Keratinocyte (primary cell): ENCODE measurements around the gene CADM3. TPM values are rescaled to one million over a fixed set of nuclear protein-coding genes. Genes with fewer than 3 reads are reported as not detected.

Experiments
- DNase-seq: peaks from one replicate; pipeline ENCODE4 v3.0.0-alpha.2; 2011; ENCODE audit warnings: low read depth, missing footprints, low spot score
- FAIRE-seq: peaks from 2 replicates; lab custom pipeline; 2011; peaks lifted over from hg19 to GRCh38; lab: Jason Lieb, UNC
- H2AFZ ChIP-seq: 2 replicates; pipeline ENCODE4 v1.6.0; 2012; ENCODE audit warnings: low read length, control low read depth, inconsistent platforms; ENCODE audit not compliant: control insufficient read depth
- H3K27ac ChIP-seq: 2 replicates; pipeline ENCODE4 v1.5.1; 2011; ENCODE audit warnings: low read length; ENCODE audit not compliant: control insufficient read depth, insufficient read depth
- H3K27me3 ChIP-seq: 3 replicates; pipeline ENCODE4 v1.6.0; 2011; ENCODE audit warnings: low read length; ENCODE audit not compliant: control insufficient read depth, insufficient read depth; ENCODE audit errors: extremely low read depth
- H3K36me3 ChIP-seq, 2 experiments: 2 replicates in 1 of 2; 3 replicates in 1 of 2; pipeline ENCODE4 v1.5.1; 2011; ENCODE audit warnings: low read length in 2 of 2, mild to moderate bottlenecking in 1 of 2; ENCODE audit not compliant: control insufficient read depth in 2 of 2, insufficient read depth in 2 of 2; ENCODE audit errors: extremely low read depth in 1 of 2
- H3K4me1 ChIP-seq: 3 replicates; pipeline ENCODE4 v1.5.1; 2011; ENCODE audit warnings: low read length; ENCODE audit not compliant: control insufficient read depth, insufficient read depth; ENCODE audit errors: extremely low read depth
- H3K4me2 ChIP-seq: 3 replicates; pipeline ENCODE4 v1.6.0; 2011; ENCODE audit warnings: low read depth, low read length; ENCODE audit not compliant: control insufficient read depth, insufficient read depth; ENCODE audit errors: extremely low read depth
- H3K4me3 ChIP-seq, 3 experiments: fragments of 200-600 bp in 1 of 3; sonication (generic) in 1 of 3; 2 replicates in 2 of 3; 3 replicates in 1 of 3; pipeline ENCODE4 v1.5.1; 2011 to 2016; ENCODE audit warnings: low read length in 3 of 3, mild to moderate bottlenecking in 3 of 3, control low read depth in 2 of 3, inconsistent platforms in 1 of 3, low read depth in 1 of 3, mixed read lengths in 1 of 3, mixed run types in 1 of 3, moderate library complexity in 1 of 3; ENCODE audit not compliant: control insufficient read depth in 2 of 3, insufficient read depth in 2 of 3; ENCODE audit errors: extremely low read depth in 1 of 3
- H3K79me2 ChIP-seq: 2 replicates; pipeline ENCODE4 v1.6.0; 2012; ENCODE audit warnings: low read length; ENCODE audit not compliant: control insufficient read depth, insufficient read depth
- H3K9ac ChIP-seq: 3 replicates; pipeline ENCODE4 v1.6.0; 2011; ENCODE audit warnings: low read length; ENCODE audit not compliant: control insufficient read depth, insufficient read depth; ENCODE audit errors: extremely low read depth
- H3K9me1 ChIP-seq: 3 replicates; pipeline ENCODE4 v1.6.0; 2011; ENCODE audit warnings: low read length; ENCODE audit not compliant: control insufficient read depth, insufficient read depth; ENCODE audit errors: extremely low read depth
- H3K9me3 ChIP-seq: 2 replicates; pipeline ENCODE4 v1.5.1; 2012; ENCODE audit warnings: low read depth, low read length; ENCODE audit not compliant: control insufficient read depth
- H4K20me1 ChIP-seq: 3 replicates; pipeline ENCODE4 v1.6.0; 2011; ENCODE audit warnings: low read length; ENCODE audit not compliant: control insufficient read depth, insufficient read depth; ENCODE audit errors: extremely low read depth
- EZH2 ChIP-seq: IDR thresholded peaks from one replicate; pipeline ENCODE4 v1.6.1; 2012; ENCODE audit warnings: inconsistent platforms, mild to moderate bottlenecking, low read length, moderate library complexity
- dilution Hi-C: fragments of 300-500 bp; cut with MboI; formaldehyde crosslinking; loops from one replicate; pipeline ENCODE4 v1.7.0; 2020; ENCODE audit warnings: low sequenced_read_pairs; ENCODE audit not compliant: extremely low pct_ligation_motif_present
- polyA plus RNA-seq, 5 experiments: library from polyadenylated mRNA; depleted of rRNA in 3 of 5; stranded (reverse) in 3 of 5; stranded (forward) in 1 of 5; unstranded in 1 of 5; fragments of >200 nt; gene quantifications; 1 replicate in 1 of 5; 2 replicates in 3 of 5; 3 replicates in 1 of 5; pipeline versions ENCODE4 v1.2.1 to v1.2.3, GENCODE V29; 2011 to 2012; ENCODE audit warnings: missing spikeins in 2 of 5, low read depth in 1 of 5, low replicate concordance in 1 of 5
- TF ChIP-seq, protein P1 (sequence below), 3 experiments: IDR thresholded peaks in 1 of 3; conservative IDR thresholded peaks in 1 of 3; optimal IDR thresholded peaks in 1 of 3; 2 replicates in 2 of 3; 3 replicates in 1 of 3; pipeline versions ENCODE3 to v1.5.1; 2011; ENCODE audit warnings: low read length in 3 of 3, mild to moderate bottlenecking in 3 of 3, moderate library complexity in 2 of 3, control low read depth in 1 of 3, inconsistent platforms in 1 of 3; ENCODE audit not compliant: insufficient read depth in 2 of 3; ENCODE audit errors: extremely low read depth in 1 of 3

The CADM3 gene
- polyA plus RNA-seq, 1 donor (not counting 4 experiments of a cell fraction or from before 2014, with no cell fraction given) = not detected

DNA sequence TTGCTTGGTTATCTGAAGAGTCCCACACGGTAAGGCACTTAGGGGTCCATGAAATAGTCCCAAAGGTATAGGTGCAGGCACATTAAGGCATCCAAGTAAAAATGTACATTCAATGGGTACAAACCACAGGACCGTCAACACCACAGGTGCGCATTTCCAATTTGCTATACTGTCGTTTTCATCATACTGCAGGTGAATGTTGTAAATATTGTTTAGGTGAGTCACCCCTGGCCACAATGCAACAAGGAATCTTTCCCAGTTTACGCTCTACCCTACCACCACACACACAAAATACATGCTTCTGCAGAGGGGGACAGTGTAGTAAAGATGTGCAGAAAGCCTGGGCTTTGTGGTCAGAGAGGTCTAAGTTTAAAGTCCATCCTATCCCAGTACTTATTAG is 13.7 kb downstream of the CADM3 start:
- no peaks in the 10 kb centered on the region for H3K9me3 ChIP-seq
- no peak overlapping the region for H3K4me3 ChIP-seq
- peaks cover 31% of the 10 kb centered on the region for H3K27me3 ChIP-seq
- no peak overlapping the region for H3K27ac ChIP-seq
- no peaks in the 10 kb centered on the region for H3K9me1 ChIP-seq
- H3K36me3 ChIP-seq = no peaks in the 10 kb centered on the region
- TF ChIP-seq EZH2 = no peak
- TF ChIP-seq, protein P1, sequence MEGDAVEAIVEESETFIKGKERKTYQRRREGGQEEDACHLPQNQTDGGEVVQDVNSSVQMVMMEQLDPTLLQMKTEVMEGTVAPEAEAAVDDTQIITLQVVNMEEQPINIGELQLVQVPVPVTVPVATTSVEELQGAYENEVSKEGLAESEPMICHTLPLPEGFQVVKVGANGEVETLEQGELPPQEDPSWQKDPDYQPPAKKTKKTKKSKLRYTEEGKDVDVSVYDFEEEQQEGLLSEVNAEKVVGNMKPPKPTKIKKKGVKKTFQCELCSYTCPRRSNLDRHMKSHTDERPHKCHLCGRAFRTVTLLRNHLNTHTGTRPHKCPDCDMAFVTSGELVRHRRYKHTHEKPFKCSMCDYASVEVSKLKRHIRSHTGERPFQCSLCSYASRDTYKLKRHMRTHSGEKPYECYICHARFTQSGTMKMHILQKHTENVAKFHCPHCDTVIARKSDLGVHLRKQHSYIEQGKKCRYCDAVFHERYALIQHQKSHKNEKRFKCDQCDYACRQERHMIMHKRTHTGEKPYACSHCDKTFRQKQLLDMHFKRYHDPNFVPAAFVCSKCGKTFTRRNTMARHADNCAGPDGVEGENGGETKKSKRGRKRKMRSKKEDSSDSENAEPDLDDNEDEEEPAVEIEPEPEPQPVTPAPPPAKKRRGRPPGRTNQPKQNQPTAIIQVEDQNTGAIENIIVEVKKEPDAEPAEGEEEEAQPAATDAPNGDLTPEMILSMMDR (optimal IDR thresholded peaks at IDR 0.05 in 1 of 3, IDR thresholded peaks at IDR 0.05 in 1 of 3, conservative IDR thresholded peaks at IDR 0.05 in 1 of 3; ENCODE audit: extremely low read depth in 1 of 3, insufficient read depth in 2 of 3, low read length in 3 of 3) = no peak
- DNase-seq (no peak), FAIRE-seq (no peak)
- H4K20me1 ChIP-seq = no peaks in the 10 kb centered on the region
- dilution Hi-C loops = no loop called here
- H3K9ac ChIP-seq = no peak overlapping the region
- H3K4me1 ChIP-seq = no peaks in the 10 kb centered on the region
- no peak overlapping the region for H3K4me2 ChIP-seq
- no peak overlapping the region for H2AFZ ChIP-seq
- no peaks in the 10 kb centered on the region for H3K79me2 ChIP-seq

DNA sequence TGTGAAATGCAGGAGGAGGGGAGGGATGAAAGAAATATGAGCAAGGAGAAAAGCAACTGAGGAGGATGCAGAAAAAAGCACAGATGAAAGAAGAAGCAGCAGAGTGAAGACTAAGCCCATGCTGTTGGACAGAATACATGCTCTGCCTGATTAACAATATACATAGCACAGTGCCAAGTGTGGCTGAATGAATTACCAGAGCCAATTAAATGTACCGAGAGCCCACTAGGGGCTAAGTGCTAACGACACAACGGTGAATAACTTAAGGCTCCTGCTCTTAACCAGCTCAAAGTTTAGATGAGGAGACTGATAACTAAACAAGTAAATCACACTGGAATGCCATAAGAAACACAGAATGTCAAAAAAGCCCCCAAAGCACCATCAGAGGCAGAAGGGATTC is 15.6 kb downstream of the CADM3 start:
- H3K9ac ChIP-seq = no peak overlapping the region
- no peak overlapping the region for H3K4me3 ChIP-seq
- H2AFZ ChIP-seq = no peak overlapping the region
- no peaks in the 10 kb centered on the region for H3K36me3 ChIP-seq
- TF ChIP-seq, protein P1 (optimal IDR thresholded peaks at IDR 0.05 in 1 of 3, IDR thresholded peaks at IDR 0.05 in 1 of 3, conservative IDR thresholded peaks at IDR 0.05 in 1 of 3; ENCODE audit: extremely low read depth in 1 of 3, insufficient read depth in 2 of 3, low read length in 3 of 3) = no peak
- TF ChIP-seq EZH2 = no peak
- H3K27ac ChIP-seq = no peak overlapping the region
- no peaks in the 10 kb centered on the region for H3K4me1 ChIP-seq
- no peaks in the 10 kb centered on the region for H3K9me1 ChIP-seq
- H3K9me3 ChIP-seq = no peaks in the 10 kb centered on the region
- no peak for DNase-seq
- FAIRE-seq = no peak
- H3K4me2 ChIP-seq = no peak overlapping the region
- H3K79me2 ChIP-seq = no peaks in the 10 kb centered on the region
- dilution Hi-C loops = no loop called here
- no peaks in the 10 kb centered on the region for H4K20me1 ChIP-seq
- peaks cover 40% of the 10 kb centered on the region for H3K27me3 ChIP-seq
